Measurements from ENCODE around the gene CCDC187. TPM values are rescaled to one million over a fixed set of nuclear protein-coding genes. Genes with fewer than 3 reads are reported as not detected.

CCDC187 gene
- total RNA-seq, 1 experiment from 2014 or later = 2.7 TPM

DNA sequence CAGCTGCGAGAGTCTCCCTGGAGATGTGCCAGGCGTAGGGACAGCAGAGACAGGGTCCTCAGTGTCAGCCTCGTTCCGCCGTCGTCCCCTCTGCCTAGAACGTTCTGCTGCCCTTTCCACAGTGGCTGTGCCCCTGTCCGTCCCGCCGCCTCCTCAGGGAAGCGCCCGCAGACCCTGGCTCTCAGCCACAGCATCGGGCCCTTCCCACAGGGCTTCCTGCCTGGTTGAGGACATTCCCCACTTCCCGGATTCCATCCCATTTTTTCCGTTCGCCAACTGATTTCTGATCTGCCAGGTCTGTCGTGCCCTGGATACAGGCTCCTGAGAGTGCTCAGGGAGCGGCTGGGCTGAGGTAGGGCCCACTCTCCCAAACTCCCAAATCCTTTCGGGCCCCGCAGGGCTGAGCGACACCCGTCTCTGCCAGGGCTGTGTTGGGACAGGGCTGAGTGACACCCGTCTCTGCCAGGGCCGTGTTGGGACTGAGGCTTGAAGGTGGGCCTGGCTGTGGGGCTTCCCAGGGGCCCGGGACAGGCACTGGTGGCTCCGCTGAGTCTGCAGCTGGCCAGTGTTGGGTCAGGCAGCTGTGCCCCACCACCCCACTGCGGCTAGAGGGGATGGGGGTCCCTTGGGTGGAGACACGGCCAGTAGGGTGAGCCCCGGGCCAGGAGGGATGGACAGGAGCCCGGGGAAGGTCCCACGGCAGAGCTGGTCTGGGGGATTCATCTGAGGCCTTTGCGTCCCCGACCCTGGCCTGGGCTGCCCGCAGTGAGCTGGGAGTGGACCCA lies 43.8 kb upstream of the CCDC187 start:
- no peaks in the 10 kb centered on the region for H3K27me3 ChIP-seq (ENCODE audit: insufficient read depth, low read depth)
- CTCF ChIA-PET = no interaction called here
- no peak overlapping the region for H3K4me3 ChIP-seq
- H3K79me2 ChIP-seq (ENCODE audit: low read depth) = no peaks in the 10 kb centered on the region
- H3K27ac ChIP-seq = no peak overlapping the region
- peaks cover 5% of the 10 kb centered on the region; the same call in 1 of the 2 replicates for H3F3A ChIP-seq (ENCODE audit: insufficient read depth, low read depth)
- H2AFZ ChIP-seq = no peak overlapping the region
- intact Hi-C loops (cut with micrococcal nuclease; ENCODE audit: unreplicated experiment) = loop anchor here (10.0 kb wide), 1 partner anchor 137 kb away; the partner anchor contains the start of gene SEC16A
- H3K4me1 ChIP-seq (replicated peaks; ENCODE audit: insufficient read depth) = peaks cover 7% of the 10 kb centered on the region; the same call in 1 of the 2 replicates
- no peaks in the 10 kb centered on the region for H3K9me3 ChIP-seq (ENCODE audit: insufficient read depth, low read depth)
- BruUV-seq (replicated peaks) = no TSS peak
- no peaks in the 10 kb centered on the region for H4K20me1 ChIP-seq (ENCODE audit: insufficient read depth)
- H3K9me2 ChIP-seq (ENCODE audit: insufficient read depth) = no peaks in the 10 kb centered on the region
- H3K36me3 ChIP-seq (ENCODE audit: low read depth) = no peaks in the 10 kb centered on the region
- no peak overlapping the region for H3K4me2 ChIP-seq
- DNase-seq = no peak
- TF ChIP-seq, protein P1, sequence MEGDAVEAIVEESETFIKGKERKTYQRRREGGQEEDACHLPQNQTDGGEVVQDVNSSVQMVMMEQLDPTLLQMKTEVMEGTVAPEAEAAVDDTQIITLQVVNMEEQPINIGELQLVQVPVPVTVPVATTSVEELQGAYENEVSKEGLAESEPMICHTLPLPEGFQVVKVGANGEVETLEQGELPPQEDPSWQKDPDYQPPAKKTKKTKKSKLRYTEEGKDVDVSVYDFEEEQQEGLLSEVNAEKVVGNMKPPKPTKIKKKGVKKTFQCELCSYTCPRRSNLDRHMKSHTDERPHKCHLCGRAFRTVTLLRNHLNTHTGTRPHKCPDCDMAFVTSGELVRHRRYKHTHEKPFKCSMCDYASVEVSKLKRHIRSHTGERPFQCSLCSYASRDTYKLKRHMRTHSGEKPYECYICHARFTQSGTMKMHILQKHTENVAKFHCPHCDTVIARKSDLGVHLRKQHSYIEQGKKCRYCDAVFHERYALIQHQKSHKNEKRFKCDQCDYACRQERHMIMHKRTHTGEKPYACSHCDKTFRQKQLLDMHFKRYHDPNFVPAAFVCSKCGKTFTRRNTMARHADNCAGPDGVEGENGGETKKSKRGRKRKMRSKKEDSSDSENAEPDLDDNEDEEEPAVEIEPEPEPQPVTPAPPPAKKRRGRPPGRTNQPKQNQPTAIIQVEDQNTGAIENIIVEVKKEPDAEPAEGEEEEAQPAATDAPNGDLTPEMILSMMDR (conservative IDR thresholded peaks at IDR 0.05) = no peak
- no peak for TF ChIP-seq EZH2 (IDR thresholded peaks at IDR 0.05; ENCODE audit: low read depth)
- POLR2A ChIA-PET (ENCODE audit: unreplicated experiment) = no interaction called here

DNA sequence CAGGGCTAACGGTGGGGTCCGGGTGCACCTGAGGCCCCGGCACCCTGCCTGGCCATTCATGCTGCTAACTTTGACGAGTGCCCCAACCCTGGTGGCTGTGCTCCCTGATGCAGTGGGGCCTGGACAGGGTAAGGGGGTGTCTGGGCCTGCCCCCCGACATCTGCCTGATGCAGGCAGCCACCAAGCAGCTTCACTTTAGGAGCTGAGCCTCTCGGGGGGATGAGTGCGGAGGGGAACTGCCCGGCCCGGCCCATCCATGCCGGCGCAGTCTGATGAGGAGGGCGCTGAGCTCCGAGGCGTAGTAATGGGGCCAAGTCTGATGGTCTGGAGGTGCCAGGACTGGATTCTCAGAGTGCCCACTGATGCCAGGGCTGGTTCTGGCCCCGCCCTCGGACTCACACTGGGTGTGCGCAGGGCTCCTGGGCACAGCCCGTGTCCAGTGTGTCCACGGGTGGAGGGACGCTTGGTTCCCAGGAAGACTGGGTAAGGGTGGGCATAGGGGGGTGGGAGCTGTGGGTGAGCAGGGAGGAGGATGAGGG lies 43.1 kb upstream of the CCDC187 start:
- H3K27me3 ChIP-seq (ENCODE audit: insufficient read depth, low read depth) = no peaks in the 10 kb centered on the region
- TF ChIP-seq, protein P1 (conservative IDR thresholded peaks at IDR 0.05) = no peak
- no peak for TF ChIP-seq EZH2 (IDR thresholded peaks at IDR 0.05; ENCODE audit: low read depth)
- no peak overlapping the region for H3K4me2 ChIP-seq
- no peaks in the 10 kb centered on the region for H3K36me3 ChIP-seq (ENCODE audit: low read depth)
- no peak overlapping the region for H2AFZ ChIP-seq
- H3F3A ChIP-seq (ENCODE audit: insufficient read depth, low read depth) = peaks cover 5% of the 10 kb centered on the region; the same call in 1 of the 2 replicates
- peaks cover 7% of the 10 kb centered on the region; the same call in 1 of the 2 replicates for H3K4me1 ChIP-seq (replicated peaks; ENCODE audit: insufficient read depth)
- DNase-seq = no peak
- H4K20me1 ChIP-seq (ENCODE audit: insufficient read depth) = no peaks in the 10 kb centered on the region
- intact Hi-C loops (cut with micrococcal nuclease; ENCODE audit: unreplicated experiment) = loop anchor here (1.0 to 10.0 kb wide), 3 partner anchors 16 to 138 kb away; partner anchors contain the start of genes DNLZ, SEC16A and SNAPC4
- no peak overlapping the region for H3K27ac ChIP-seq
- no TSS peak for BruUV-seq (replicated peaks)
- no peaks in the 10 kb centered on the region for H3K9me2 ChIP-seq (ENCODE audit: insufficient read depth)
- ChIA-PET POLR2A (ENCODE audit: unreplicated experiment) (interaction anchor here (0.7 kb wide), 1 partner anchor 10 kb away, joined by 4 read pairs; no protein-coding TSS in a partner anchor), CTCF (no interaction called here)
- no peaks in the 10 kb centered on the region for H3K79me2 ChIP-seq (ENCODE audit: low read depth)
- no peaks in the 10 kb centered on the region for H3K9me3 ChIP-seq (ENCODE audit: insufficient read depth, low read depth)
- H3K4me3 ChIP-seq = no peak overlapping the region

DNA sequence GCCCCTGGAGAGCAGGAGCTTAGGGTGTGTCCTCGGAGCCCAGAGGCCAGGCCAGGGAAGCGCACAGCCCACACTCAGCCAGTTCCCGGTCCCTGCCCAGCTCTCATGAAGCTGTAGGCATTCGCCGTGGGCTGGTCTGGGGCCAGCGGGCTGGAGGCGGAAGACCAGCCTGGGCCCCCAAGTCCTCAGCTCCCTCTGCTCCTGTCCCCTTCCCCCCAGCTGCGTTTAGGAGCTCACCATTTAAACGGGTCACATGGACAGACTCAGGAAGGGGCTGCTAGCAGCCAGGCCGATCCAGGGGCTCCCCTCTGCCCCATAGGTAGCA lies 42.2 kb upstream of the CCDC187 start:
- Histone ChIP-seq H3K4me3 (no peak overlapping the region), H3K9me2 (ENCODE audit: insufficient read depth) (no peaks in the 10 kb centered on the region), H3K4me2 (peak overlapping the region; percentile 62), H3K27me3 (ENCODE audit: insufficient read depth, low read depth) (no peaks in the 10 kb centered on the region), H3K9me3 (ENCODE audit: insufficient read depth, low read depth) (no peaks in the 10 kb centered on the region), H3K27ac (no peak overlapping the region), H3K79me2 (ENCODE audit: low read depth) (no peaks in the 10 kb centered on the region), H3K36me3 (ENCODE audit: low read depth) (no peaks in the 10 kb centered on the region), H2AFZ (no peak overlapping the region), H3F3A (ENCODE audit: insufficient read depth, low read depth) (peaks cover 5% of the 10 kb centered on the region; the same call in 1 of the 2 replicates), H4K20me1 (ENCODE audit: insufficient read depth) (no peaks in the 10 kb centered on the region), H3K4me1 (replicated peaks; ENCODE audit: insufficient read depth) (peaks cover 7% of the 10 kb centered on the region; the same call in 1 of the 2 replicates)
- intact Hi-C loops (cut with micrococcal nuclease; ENCODE audit: unreplicated experiment) = loop anchor here (1.0 to 10.0 kb wide), 3 partner anchors 17 to 139 kb away; partner anchors contain the start of genes DNLZ, SEC16A and SNAPC4
- no peak for DNase-seq
- no TSS peak for BruUV-seq (replicated peaks)
- CTCF ChIA-PET = interaction anchor here (0.6 to 1.6 kb wide), 11 partner anchors 9 to 650 kb away, joined by 3 to 19 read pairs (median 5); partner anchors contain the start of genes CLIC3 and DNLZ
- no peak for TF ChIP-seq EZH2 (IDR thresholded peaks at IDR 0.05; ENCODE audit: low read depth)
- TF ChIP-seq, protein P1 (conservative IDR thresholded peaks at IDR 0.05) = peak; percentile 18; the same call in 1 of the 2 replicates
- POLR2A ChIA-PET (ENCODE audit: unreplicated experiment) = interaction anchor here (0.6 to 1.3 kb wide), 3 partner anchors 17 to 49 kb away, joined by 3 to 11 read pairs (median 8); no protein-coding TSS in a partner anchor
